ENCODE data around the gene TMCC3. TPM values are rescaled to one million over a fixed set of nuclear protein-coding genes. Genes with fewer than 3 reads are reported as not detected.
A peak's percentile ranks its signal among the peaks of the same experiment; 100 is the strongest.

Gene TMCC3
- total and polyA plus RNA-seq, 9 of the 15 experiments (the other 6 are each of a cell fraction or from before 2014, with no cell fraction given), result not detected

GRCh38 chr12:94532490-94533422 is 117.6 kb downstream of the TMCC3 start (continued):
- TF ChIP-seq RERE (CRISPR knock-in tag; IDR thresholded peaks at IDR 0.05; ENCODE audit: borderline replicate concordance) (no peak), STAG1 (CRISPR knock-in tag; IDR thresholded peaks at IDR 0.05; ENCODE audit: borderline replicate concordance) (peak; percentile 86; the same call in 1 of the 2 replicates), CTCF (IDR thresholded peaks at IDR 0.05 in 2 of 3, conservative IDR thresholded peaks at IDR 0.05 in 1 of 3; ENCODE audit: insufficient read depth in 2 of 3, low read depth in 1 of 3, low read length in 3 of 3) (peak; percentile 81 to 85 (median 85)), ATF2 (CRISPR knock-in tag; IDR thresholded peaks at IDR 0.05) (no peak), RBM17 (IDR thresholded peaks at IDR 0.05; ENCODE audit: borderline replicate concordance, low read depth, low read length) (no peak), NR0B1 (IDR thresholded peaks at IDR 0.05; ENCODE audit: partially characterized antibody) (no peak), DEAF1 (CRISPR knock-in tag; IDR thresholded peaks at IDR 0.05) (peak; percentile 87), ZNF184 (CRISPR knock-in tag; IDR thresholded peaks at IDR 0.05) (no peak), ATF1 (CRISPR knock-in tag; IDR thresholded peaks at IDR 0.05) (no peak), ATF1 (tag; IDR thresholded peaks at IDR 0.05) (0 out of 2 replicates have a peak, but pooled peaks have one; percentile 18), NCOA4 (IDR thresholded peaks at IDR 0.05; ENCODE audit: partially characterized antibody) (no peak), ZNF224 (CRISPR knock-in tag; IDR thresholded peaks at IDR 0.05) (no peak), CC2D1A (IDR thresholded peaks at IDR 0.05) (peak; percentile 72), ESRRA (IDR thresholded peaks at IDR 0.05; ENCODE audit: borderline replicate concordance, low read depth) (0 out of 2 replicates have a peak, but pooled peaks have one; percentile 12)

Measured in K562 (cell line).